ENCODE data around the gene ADGRF4. TPM values are rescaled to one million over a fixed set of nuclear protein-coding genes. Genes with fewer than 3 reads are reported as not detected.

The ADGRF4 gene
- total and polyA plus RNA-seq, 2 experiments from 2014 or later = 4.2 to 7.5 TPM

GRCh38 chr6:47680724-47681123 is 17.7 kb upstream of the ADGRF4 start:
- DNase-seq (ENCODE audit: low spot score) = no peak
- H2AFZ ChIP-seq = no peak overlapping the region
- no peaks in the 10 kb centered on the region for H3K36me3 ChIP-seq (replicated peaks; ENCODE audit: insufficient read depth, low read depth)
- H3K79me2 ChIP-seq = no peaks in the 10 kb centered on the region
- H4K20me1 ChIP-seq (ENCODE audit: insufficient read depth, poor library complexity, severe bottlenecking) = no peaks in the 10 kb centered on the region
- no peaks in the 10 kb centered on the region for H3K9me3 ChIP-seq (ENCODE audit: low read depth)
- no peak overlapping the region for H3K4me2 ChIP-seq
- no peaks in the 10 kb centered on the region for H3K9me2 ChIP-seq (replicated peaks; ENCODE audit: insufficient read depth)
- H3K27me3 ChIP-seq = no peaks in the 10 kb centered on the region
- WGBS (ENCODE audit: low lambda C conversion rate, missing lambda C conversion rate) = 93% methylated on average over 4 of the region's 4 CpGs
- H3K27ac ChIP-seq = no peak overlapping the region
- H3K4me3 ChIP-seq = no peak overlapping the region
- no peaks in the 10 kb centered on the region for H3K4me1 ChIP-seq (ENCODE audit: insufficient read depth)
- TF ChIP-seq EZH2 (IDR thresholded peaks at IDR 0.05; ENCODE audit: borderline replicate concordance) (no peak), EZH2phosphoT487 (IDR thresholded peaks at IDR 0.05; ENCODE audit: low read depth, severe bottlenecking, unreplicated experiment) (no peak), CTCF (IDR thresholded peaks at IDR 0.05; ENCODE audit: poor library complexity) (no peak)

GRCh38 chr6:47681201-47681990 is 17.0 kb upstream of the ADGRF4 start:
- Histone ChIP-seq H3K36me3 (replicated peaks; ENCODE audit: insufficient read depth, low read depth) (no peaks in the 10 kb centered on the region), H2AFZ (no peak overlapping the region), H3K4me3 (no peak overlapping the region), H3K79me2 (no peaks in the 10 kb centered on the region), H3K9me3 (ENCODE audit: low read depth) (no peaks in the 10 kb centered on the region), H3K4me2 (no peak overlapping the region), H4K20me1 (ENCODE audit: insufficient read depth, poor library complexity, severe bottlenecking) (no peaks in the 10 kb centered on the region), H3K27me3 (no peaks in the 10 kb centered on the region), H3K9me2 (replicated peaks; ENCODE audit: insufficient read depth) (no peaks in the 10 kb centered on the region), H3K4me1 (ENCODE audit: insufficient read depth) (no peaks in the 10 kb centered on the region), H3K27ac (no peak overlapping the region)
- no peak for TF ChIP-seq EZH2 (IDR thresholded peaks at IDR 0.05; ENCODE audit: borderline replicate concordance)
- TF ChIP-seq CTCF (IDR thresholded peaks at IDR 0.05; ENCODE audit: poor library complexity) = no peak
- TF ChIP-seq EZH2phosphoT487 (IDR thresholded peaks at IDR 0.05; ENCODE audit: low read depth, severe bottlenecking, unreplicated experiment) = no peak
- WGBS (ENCODE audit: low lambda C conversion rate, missing lambda C conversion rate) = 100% methylated on average over 1 of the region's 1 CpG
- no peak for DNase-seq (ENCODE audit: low spot score)

- Histone ChIP-seq H2AFZ (no peak overlapping the region), H3K4me1 (ENCODE audit: insufficient read depth) (no peaks in the 10 kb centered on the region), H4K20me1 (ENCODE audit: insufficient read depth, poor library complexity, severe bottlenecking) (no peaks in the 10 kb centered on the region), H3K4me3 (no peak overlapping the region), H3K27ac (no peak overlapping the region), H3K36me3 (replicated peaks; ENCODE audit: insufficient read depth, low read depth) (no peaks in the 10 kb centered on the region), H3K9me3 (ENCODE audit: low read depth) (no peaks in the 10 kb centered on the region), H3K27me3 (no peaks in the 10 kb centered on the region), H3K4me2 (no peak overlapping the region), H3K9me2 (replicated peaks; ENCODE audit: insufficient read depth) (no peaks in the 10 kb centered on the region), H3K79me2 (no peaks in the 10 kb centered on the region)
- TF ChIP-seq CTCF (IDR thresholded peaks at IDR 0.05; ENCODE audit: poor library complexity) (no peak), EZH2phosphoT487 (IDR thresholded peaks at IDR 0.05; ENCODE audit: low read depth, severe bottlenecking, unreplicated experiment) (no peak), EZH2 (IDR thresholded peaks at IDR 0.05; ENCODE audit: borderline replicate concordance) (no peak)
- WGBS (ENCODE audit: low lambda C conversion rate, missing lambda C conversion rate) = 76% methylated on average over 1 of the region's 1 CpG
- DNase-seq (ENCODE audit: low spot score) = no peak
Measured at GRCh38 chr6:47686411-47686810, 12.0 kb upstream of the ADGRF4 start.
